ENCODE measurements around the gene APLF. TPM values are rescaled to one million over a fixed set of nuclear protein-coding genes. Genes with fewer than 3 reads are reported as not detected.
A peak's percentile ranks its signal among the peaks of the same experiment; 100 is the strongest.
"Not testable (repeated sequence)": the region's sequence is repeated elsewhere in the genome, so short reads cannot be mapped to it uniquely, and the experiment has no call there.

Gene APLF
- polyA plus RNA-seq, 1 donor: 1.3 TPM

- DNase-seq (ENCODE audit: low read depth): no peak
These were observed 109.8 kb downstream of the APLF start for GRCh38 chr2:68577183-68577582.

GRCh38 chr2:68579689-68580088, 112.3 kb downstream of the APLF start:
- DNase-seq (ENCODE audit: low read depth): no peak

- DNase-seq (ENCODE audit: low read depth): no peak
These were observed 121.2 kb downstream of the APLF start for GRCh38 chr2:68588589-68588988.

- no peak for DNase-seq (ENCODE audit: low read depth)
These were observed 122.6 kb downstream of the APLF start for GRCh38 chr2:68589963-68590362.

- DNase-seq (ENCODE audit: low read depth): no peak
These were observed 123.3 kb downstream of the APLF start for GRCh38 chr2:68590702-68591101.

GRCh38 chr2:68591225-68591624, 123.8 kb downstream of the APLF start:
- no peak for DNase-seq (ENCODE audit: low read depth)

GRCh38 chr2:68594041-68594440, 126.7 kb downstream of the APLF start:
- DNase-seq (ENCODE audit: low read depth): no peak

GRCh38 chr2:68594674-68595492, 127.5 kb downstream of the APLF start:
- peak; percentile 2 for DNase-seq (ENCODE audit: low read depth)

- not testable (repeated sequence) for DNase-seq (ENCODE audit: low read depth)
These were observed 128.1 kb downstream of the APLF start for GRCh38 chr2:68595493-68595785.

GRCh38 chr2:68600495-68600894, 133.1 kb downstream of the APLF start:
- DNase-seq (ENCODE audit: low read depth): not testable (repeated sequence)

GRCh38 chr2:68603059-68603458, 135.7 kb downstream of the APLF start:
- no peak for DNase-seq (ENCODE audit: low read depth)

- no peak for DNase-seq (ENCODE audit: low read depth)
These were observed 136.7 kb downstream of the APLF start for GRCh38 chr2:68604077-68604476.

GRCh38 chr2:68605939-68606338, 138.6 kb downstream of the APLF start:
- DNase-seq (ENCODE audit: low read depth): no peak

GRCh38 chr2:68606759-68607158, 139.4 kb downstream of the APLF start:
- DNase-seq (ENCODE audit: low read depth): no peak

- no peak for DNase-seq (ENCODE audit: low read depth)
These were observed 140.5 kb downstream of the APLF start for GRCh38 chr2:68607837-68608236.

- DNase-seq (ENCODE audit: low read depth): no peak
These were observed 145.6 kb downstream of the APLF start for GRCh38 chr2:68612765-68613519.

GRCh38 chr2:68620772-68621171, 153.4 kb downstream of the APLF start:
- DNase-seq (ENCODE audit: low read depth): no peak

GRCh38 chr2:68623820-68624219, 156.4 kb downstream of the APLF start:
- no peak for DNase-seq (ENCODE audit: low read depth)

GRCh38 chr2:68627615-68628014, 160.2 kb downstream of the APLF start:
- DNase-seq (ENCODE audit: low read depth): no peak

Data from forelimb muscle (tissue), 1 donor.